GM19397 (cell line): Measurements from ENCODE around the gene PITX3.
"Not testable (repeated sequence)": the region's sequence is repeated elsewhere in the genome, so short reads cannot be mapped to it uniquely, and the experiment has no call there.

Source experiments
- ATAC-seq: cut with Tn5 transposase; IDR thresholded peaks from one replicate; pipeline ENCODE4 v1.9.1; 2021; ENCODE audit warnings: mild to moderate bottlenecking, moderate library complexity; ENCODE audit not compliant: unreplicated experiment

PITX3 gene

DNA sequence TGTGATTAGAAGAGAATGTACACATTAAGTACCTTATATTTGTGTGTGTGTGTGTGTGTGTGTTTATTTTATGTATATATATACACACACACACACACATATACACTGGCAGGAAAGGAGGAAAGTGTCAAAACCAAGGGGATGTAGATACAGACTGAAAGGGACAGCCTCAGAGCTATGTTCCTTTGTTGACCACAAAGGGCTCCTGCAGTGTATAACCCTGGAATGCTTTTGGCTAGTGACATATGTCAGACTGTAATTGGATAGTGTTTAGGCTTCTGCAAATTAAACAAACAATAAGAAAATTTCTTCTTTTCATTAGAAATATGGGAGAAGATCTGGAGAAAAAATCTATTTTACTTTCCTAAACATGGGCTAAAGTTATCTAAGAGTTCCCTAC, 19.9 kb upstream of the PITX3 start:
- no peak for ATAC-seq

GRCh38 chr10:102255404-102255803, 14.1 kb upstream of the PITX3 start:
- no peak for ATAC-seq

GRCh38 chr10:102254426-102254825, 13.1 kb upstream of the PITX3 start:
- no peak for ATAC-seq

DNA sequence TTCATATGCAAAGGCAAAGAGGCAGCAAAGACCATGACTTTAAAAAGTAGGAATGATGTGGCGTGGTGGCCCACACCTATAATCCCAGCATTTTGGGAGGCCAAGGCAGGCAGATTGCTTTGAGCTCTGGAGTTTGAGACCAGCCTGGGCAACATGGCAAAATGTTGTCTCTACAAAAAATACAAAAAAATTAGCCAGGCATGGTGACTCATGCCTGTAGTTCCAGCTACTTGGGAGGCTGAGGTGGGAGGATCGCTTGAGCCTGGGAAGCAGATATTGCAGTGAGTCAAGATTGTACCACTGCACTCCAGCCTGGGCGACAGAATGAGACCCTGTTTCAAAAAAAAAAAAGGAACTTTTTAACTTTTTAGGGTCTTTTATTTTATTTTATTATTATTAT, 11.2 kb upstream of the PITX3 start:
- ATAC-seq = not testable (repeated sequence)

GRCh38 chr10:102247734-102248133, 6.4 kb upstream of the PITX3 start:
- no peak for ATAC-seq

DNA sequence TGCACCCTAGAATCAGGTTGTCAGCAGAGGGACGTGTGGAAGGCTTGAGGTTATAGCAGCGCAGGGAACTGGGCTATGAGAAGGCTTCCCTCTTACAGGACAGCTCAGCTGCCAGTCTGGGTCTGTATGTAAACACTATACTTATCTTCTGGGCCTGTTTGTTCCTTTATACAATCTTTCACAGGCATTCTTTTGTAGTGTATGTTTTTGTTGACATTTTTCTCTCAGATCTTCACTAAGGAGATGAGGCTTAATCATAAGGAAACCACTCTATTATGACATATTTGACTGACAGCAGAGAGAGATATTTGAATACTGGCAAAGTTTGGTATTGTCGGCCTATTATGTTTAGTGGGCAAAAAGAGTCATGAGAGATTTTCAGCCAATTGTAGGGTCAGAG, 4.9 kb upstream of the PITX3 start:
- ATAC-seq = no peak

DNA sequence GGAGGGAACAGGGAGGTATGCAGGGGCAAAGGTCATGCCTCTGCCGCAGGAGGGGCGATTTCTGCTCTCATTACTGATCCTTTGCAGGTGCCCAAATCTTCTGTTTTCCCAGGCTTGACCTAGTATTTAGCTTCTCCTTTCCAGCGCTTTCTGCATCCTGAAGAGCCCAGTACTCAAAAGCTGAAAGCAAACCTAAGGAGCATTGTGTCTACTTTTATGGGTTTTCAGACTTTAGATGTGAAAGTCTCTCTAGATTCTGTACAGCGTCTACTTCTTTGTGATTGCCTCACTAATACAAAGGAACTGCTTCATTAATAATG, 4.6 kb upstream of the PITX3 start:
- ATAC-seq = no peak

- ATAC-seq = peak; percentile 86
Observed at GRCh38 chr10:102245082-102245931, 4.0 kb upstream of the PITX3 start, which contains the start of gene GBF1. Gene GBF1, plus strand, starts transcription at chr10:102245532. Its CDS starts 13,407 bp downstream, at chr10:102258939.

DNA sequence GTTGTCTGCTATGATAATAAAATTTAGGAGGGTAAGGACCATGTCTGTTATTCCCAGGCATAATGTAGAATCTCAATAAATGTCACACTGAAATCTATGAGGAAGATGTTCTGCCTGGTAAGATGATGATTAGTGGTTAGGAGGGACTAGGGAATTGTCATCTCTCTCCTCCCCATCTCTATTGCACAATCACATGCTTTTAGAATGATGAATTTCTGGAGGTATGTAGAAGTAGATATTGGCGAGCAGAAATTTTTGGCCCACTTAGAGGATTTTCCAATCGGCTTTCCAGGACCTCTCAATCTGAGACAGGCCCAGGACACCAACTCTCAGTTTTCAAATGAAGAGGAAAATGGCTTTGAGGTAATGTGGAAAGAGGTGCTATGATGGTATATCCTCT, 2.0 kb upstream of the PITX3 start:
- no peak for ATAC-seq

DNA sequence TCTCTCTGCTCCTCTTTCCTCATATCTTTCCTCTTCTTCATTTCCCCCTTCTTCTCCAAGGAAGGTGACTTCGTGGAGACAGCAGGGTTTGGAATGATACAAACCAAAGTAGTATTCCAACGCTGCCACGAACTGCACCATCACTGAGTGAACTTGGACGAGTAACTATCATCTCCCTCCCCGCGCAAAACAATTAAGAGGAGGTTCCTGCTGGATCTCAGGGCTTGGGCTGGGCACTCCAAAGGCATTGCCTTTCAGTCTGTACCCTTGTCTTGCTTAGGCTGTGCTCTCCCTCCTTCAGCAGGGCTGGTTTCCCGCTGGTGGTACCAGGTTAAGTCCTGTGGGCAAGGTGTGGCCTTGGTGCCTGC, 790 bp upstream of the PITX3 start:
- no peak for ATAC-seq

DNA sequence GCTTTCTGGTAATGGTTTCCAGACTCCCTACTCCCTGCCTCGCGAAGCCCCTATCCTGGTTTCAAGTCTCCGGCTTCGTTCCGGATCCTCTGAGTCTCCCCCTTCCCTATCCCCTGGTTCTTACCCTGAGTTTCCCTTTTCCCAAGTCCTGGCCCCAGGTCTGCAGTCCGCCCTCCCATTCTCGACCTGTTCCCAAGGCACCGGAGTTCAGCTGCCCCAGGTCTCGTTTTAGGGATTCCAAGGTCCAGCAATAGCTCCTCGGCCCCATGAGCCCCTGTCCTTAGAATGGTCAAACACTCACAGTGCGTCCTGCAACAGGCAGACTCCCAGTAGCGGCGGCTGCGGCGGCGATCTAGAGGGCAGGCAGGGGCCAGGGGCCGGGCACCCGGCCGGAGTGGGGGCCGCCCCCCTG, 274 bp downstream of the PITX3 start:
- no peak for ATAC-seq

DNA sequence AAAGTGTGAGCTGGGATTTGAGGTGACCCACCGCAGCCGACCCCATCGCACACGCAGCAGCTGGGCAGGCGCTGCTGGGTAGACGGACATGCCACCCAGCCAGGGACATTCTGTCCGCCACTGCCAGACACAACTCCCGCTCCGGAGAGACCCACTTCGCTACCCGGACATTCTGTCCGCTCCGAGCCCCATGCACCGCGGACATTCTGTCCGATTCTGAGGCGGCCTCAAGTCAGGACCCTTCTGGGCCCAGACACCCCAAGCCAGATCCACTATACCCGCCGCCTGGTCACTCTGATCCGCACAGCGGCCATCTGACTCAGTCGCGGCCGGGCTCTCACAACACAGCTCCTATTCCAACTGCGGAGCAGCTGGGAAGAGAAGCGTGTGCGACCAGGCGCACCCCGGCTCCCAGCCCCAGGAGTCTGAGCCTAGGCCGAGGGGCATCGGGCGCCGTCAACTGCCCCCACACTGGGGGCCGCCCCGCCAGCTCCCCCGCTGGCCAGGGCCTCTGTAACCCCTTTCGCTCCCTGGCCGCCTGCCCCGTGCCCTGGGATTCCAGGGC, 763 bp downstream of the PITX3 start:
- ATAC-seq = no peak

DNA sequence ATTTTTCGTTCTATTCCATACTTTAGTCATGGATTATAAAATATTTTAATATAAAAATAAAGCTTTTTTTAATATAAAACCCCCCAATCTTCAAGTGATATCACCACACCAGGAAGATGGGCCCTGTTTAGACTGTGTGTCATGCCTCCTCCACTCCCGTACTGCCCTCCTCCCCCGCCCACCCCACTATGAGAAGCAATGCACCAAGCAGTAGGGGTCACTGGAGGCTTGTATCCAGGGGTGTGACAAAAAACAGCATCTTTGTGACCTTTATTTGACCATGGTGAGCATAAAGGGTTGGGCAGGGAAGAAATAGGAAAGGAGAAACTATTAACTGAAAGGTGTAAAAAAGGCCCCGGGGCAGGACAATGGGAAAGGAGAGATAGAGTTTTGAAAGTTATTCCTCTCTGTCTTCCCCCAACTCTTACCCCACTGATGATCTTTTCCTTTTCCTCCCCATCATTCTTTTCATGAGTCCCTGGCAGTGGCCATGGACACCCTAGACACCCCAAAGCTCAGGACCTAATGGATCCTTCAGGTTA, 3.5 kb downstream of the PITX3 start:
- ATAC-seq = no peak

GRCh38 chr10:102236006-102236405, 5.3 kb downstream of the PITX3 start:
- no peak for ATAC-seq

DNA sequence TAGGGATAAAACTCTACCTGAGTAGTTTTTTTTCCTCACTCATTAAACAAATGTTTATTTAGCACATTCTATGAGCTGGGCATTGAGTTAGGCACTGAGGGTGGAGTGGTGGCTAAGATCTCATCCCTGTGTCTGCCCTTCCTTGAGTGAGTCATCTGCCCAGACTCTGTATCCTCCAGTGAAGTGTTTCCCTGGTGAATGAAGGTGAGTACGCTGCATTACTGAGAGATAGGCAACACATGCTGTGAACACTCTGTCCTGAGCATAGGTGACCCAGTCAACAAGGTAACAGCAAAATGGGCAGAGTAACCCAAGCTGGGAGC, 5.8 kb downstream of the PITX3 start:
- no peak for ATAC-seq

- no peak for ATAC-seq
Observed at GRCh38 chr10:102234888-102235597, 6.3 kb downstream of the PITX3 start.

DNA sequence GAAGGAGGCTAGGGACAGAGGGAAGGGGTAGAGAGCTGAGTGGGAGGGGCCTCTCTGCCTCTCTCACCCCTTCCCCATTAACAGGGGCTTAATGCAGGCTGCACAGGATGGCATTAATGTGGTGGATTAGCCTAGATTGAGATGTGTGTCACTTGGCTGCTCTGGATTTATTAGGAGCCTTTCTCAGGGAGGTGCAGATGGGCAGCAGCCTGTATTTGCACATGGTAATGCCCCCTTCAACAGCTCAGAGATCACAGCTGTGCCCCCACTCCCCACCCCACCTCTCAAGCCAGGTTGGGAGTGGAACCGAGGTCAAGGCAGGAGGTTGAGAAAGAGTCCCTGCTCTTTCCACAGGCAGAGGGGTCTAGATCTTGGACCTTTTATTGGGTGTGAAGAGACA, 7.3 kb downstream of the PITX3 start:
- ATAC-seq = no peak

DNA sequence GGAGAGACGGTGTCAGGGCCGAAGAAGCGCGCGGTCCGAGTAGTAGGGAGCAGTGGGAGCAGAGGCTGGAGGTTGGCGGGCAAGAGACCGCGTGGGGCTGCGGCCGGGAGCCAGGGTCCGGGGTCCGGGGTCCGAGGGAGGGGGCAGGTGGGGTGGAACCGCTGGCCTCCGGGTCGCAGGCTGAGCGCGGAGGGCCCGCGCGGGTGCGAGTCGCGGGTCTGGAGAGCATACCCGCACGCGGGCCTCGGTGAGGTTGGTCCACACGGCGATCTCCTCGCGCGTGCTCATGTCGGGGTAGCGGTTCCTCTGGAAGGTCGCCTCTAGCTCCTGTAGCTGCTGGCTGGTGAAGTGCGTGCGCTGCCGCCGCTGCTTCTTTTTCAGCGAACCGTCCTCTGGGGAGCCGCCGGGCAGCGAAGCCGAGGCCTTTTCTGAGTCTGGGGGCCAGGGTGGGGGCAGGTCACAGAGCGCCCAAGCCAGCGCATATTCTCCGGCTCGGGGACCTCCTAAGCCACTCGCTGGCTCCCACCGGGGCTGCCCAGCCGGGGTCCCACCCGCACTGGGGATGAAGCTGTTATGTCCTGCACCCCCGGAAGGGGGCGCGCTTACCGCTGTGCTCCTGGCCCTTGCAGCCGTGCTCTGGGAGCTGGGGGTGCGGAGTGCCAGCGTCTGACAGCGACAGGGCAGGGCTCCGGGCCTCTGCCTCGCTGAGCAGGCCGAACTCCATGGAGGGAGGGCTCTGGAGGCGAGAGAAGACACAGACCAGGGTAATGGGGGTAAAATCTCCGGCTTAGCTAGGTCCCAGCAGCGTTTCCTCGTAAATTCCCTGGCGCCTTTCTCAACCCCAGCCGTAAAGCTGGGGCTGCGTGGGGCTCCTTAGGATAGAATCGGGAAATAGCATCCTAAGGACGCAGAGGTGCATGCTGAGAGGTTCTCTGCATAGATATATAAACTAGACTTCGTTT, 9.7 kb downstream of the PITX3 start:
- no peak for ATAC-seq

GRCh38 chr10:102230861-102231356, 10.4 kb downstream of the PITX3 start:
- no peak for ATAC-seq

DNA sequence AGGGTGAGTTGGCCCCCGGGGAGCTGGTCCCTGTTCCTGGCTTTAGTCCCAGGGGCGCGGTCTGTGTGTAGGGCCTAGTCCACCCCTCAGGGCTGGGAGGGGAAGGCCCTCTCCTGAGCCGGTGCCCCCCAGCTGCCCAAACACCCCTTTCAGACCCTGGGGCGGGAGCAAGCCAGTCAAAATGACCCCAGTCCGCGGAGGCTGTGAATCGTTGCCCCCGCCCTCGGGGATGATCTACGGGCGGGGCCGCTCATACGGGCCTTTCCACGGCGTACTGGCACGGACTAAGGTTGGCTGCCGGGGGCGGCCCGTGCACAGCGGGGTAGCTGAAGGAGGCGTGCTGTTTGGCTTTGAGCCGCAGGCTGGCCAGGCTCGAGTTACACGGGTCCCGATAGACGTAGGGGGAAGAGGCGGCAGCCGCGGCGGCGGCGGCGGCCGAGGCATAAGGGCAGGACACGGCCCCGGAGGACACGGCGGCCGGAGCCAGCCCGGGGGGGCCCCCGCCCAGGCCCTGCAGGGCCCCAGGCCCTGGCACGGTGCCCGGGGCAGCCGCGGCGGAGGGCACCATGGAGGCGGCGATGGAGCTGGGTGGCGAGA, 10.9 kb downstream of the PITX3 start:
- ATAC-seq = no peak
